Testis (tissue), 3 donors: ENCODE measurements around the gene TSPAN11. TPM values are rescaled to one million over a fixed set of nuclear protein-coding genes. Genes with fewer than 3 reads are reported as not detected.

Experiments
- DNase-seq: peaks from one replicate; pipeline ENCODE4 v3.0.0-alpha.2; 2019
- H3K27ac ChIP-seq, 2 donors: fragments of 200-600 bp; sonication (generic); one replicate each; pipeline ENCODE4 v1.5.1; 2019
- H3K27me3 ChIP-seq: fragments of 200-600 bp; sonication (generic); one replicate; pipeline ENCODE4 v1.5.1; 2019
- H3K36me3 ChIP-seq: fragments of 200-600 bp; sonication (generic); one replicate; pipeline ENCODE4 v1.5.1; 2017; ENCODE audit warnings: low read depth; ENCODE audit errors: missing control alignments
- H3K4me1 ChIP-seq: fragments of 200-600 bp; sonication (generic); one replicate; pipeline ENCODE4 v1.5.1; 2019
- H3K4me3 ChIP-seq, 2 donors: fragments of 200-600 bp; sonication (generic); one replicate each; pipeline ENCODE4 v1.5.1; 2017 to 2019
- H3K9me3 ChIP-seq: fragments of 200-600 bp; sonication (generic); one replicate; pipeline ENCODE4 v1.5.1; 2017
- CTCF ChIP-seq, 3 experiments: fragments of 450-650 bp in 2 of 3; fragments of 200-600 bp in 1 of 3; sonication (generic) in 1 of 3; IDR thresholded peaks; one replicate each; pipeline ENCODE4 v1.5.1; 2016 to 2019; ENCODE audit warnings: antibody characterized with exemption in 3 of 3, mild to moderate bottlenecking in 2 of 3, moderate library complexity in 1 of 3
- POLR2A ChIP-seq: fragments of 450-650 bp; IDR thresholded peaks from one replicate; pipeline ENCODE4 v1.6.1; 2017; ENCODE audit warnings: antibody characterized with exemption, mild to moderate bottlenecking, moderate library complexity
- WGBS, 2 donors: methylation state at CpG; one replicate each; pipeline ENCODE4 v1.1.5; 2018; 5-methylcytosine and 5-hydroxymethylcytosine counted together
- intact Hi-C: fragments of 100-400 bp; cut with DNase I; formaldehyde crosslinking; loops from one replicate; pipeline ENCODE4 v1.15.1; 2023; ENCODE audit warnings: low total_unique reads
- polyA plus RNA-seq: library from polyadenylated mRNA; stranded (reverse); fragments of 350-450 nt; fragmentation: Illumina TruSeq; extraction: RNeasy Lipid Tissue Mini Kit (QIAGEN cat#74804); gene quantifications from one replicate; pipeline ENCODE4 v1.2.3, GENCODE V29; 2014; ENCODE audit warnings: low read depth, low replicate concordance; ENCODE audit not compliant: insufficient read depth
- total RNA-seq, 2 donors: library from RNA; depleted of rRNA; stranded (reverse); fragments of >200 nt; gene quantifications; one replicate each; pipeline ENCODE4 v1.2.3, GENCODE V29; 2016

Gene TSPAN11
- total and polyA plus RNA-seq, 3 donors from 2014 or later: 2.4 to 2.7 (median 2.7) TPM

GRCh38 chr12:31004666-31005065, 78.1 kb downstream of the TSPAN11 start:
- WGBS, 2 donors: 93 to 96% methylated on average over 5 of the region's 5 CpGs
- H3K27ac ChIP-seq: no peak overlapping the region
- intact Hi-C loops: no loop called here
- TF ChIP-seq CTCF (IDR thresholded peaks at IDR 0.05): no peak
- no peak for TF ChIP-seq POLR2A
- H3K27me3 ChIP-seq: no peaks in the 10 kb centered on the region
- no peak for DNase-seq
- H3K9me3 ChIP-seq: no peaks in the 10 kb centered on the region
- H3K36me3 ChIP-seq: no peaks in the 10 kb centered on the region
- H3K4me1 ChIP-seq: no peaks in the 10 kb centered on the region
- H3K4me3 ChIP-seq: no peak overlapping the region

GRCh38 chr12:31005256-31005943, 78.9 kb downstream of the TSPAN11 start:
- Histone ChIP-seq H3K9me3 (no peaks in the 10 kb centered on the region), H3K27me3 (no peaks in the 10 kb centered on the region), H3K4me3 (no peak overlapping the region), H3K36me3 (no peaks in the 10 kb centered on the region), H3K27ac (no peak overlapping the region), H3K4me1 (no peaks in the 10 kb centered on the region)
- TF ChIP-seq CTCF (IDR thresholded peaks at IDR 0.05) (no peak), POLR2A (no peak)
- no peak for DNase-seq
- WGBS, 2 donors: 92 to 93% methylated on average over 11 to 15 of the region's 15 CpGs
- intact Hi-C loops: no loop called here

- 79 to 89% methylated on average over 2 to 4 of the region's 4 CpGs for WGBS, 2 donors
- TF ChIP-seq POLR2A (no peak), CTCF (IDR thresholded peaks at IDR 0.05) (no peak)
- Histone ChIP-seq H3K27ac (no peak overlapping the region), H3K9me3 (no peaks in the 10 kb centered on the region), H3K36me3 (no peaks in the 10 kb centered on the region), H3K4me3 (no peak overlapping the region), H3K27me3 (no peaks in the 10 kb centered on the region), H3K4me1 (no peaks in the 10 kb centered on the region)
- intact Hi-C loops: no loop called here
- no peak for DNase-seq
These were observed 79.4 kb downstream of the TSPAN11 start for GRCh38 chr12:31005944-31006361.

- WGBS, 2 donors: 93 to 95% methylated on average over 9 of the region's 9 CpGs
- Histone ChIP-seq H3K27ac (no peak overlapping the region), H3K4me3 (no peak overlapping the region), H3K27me3 (no peaks in the 10 kb centered on the region), H3K36me3 (no peaks in the 10 kb centered on the region), H3K4me1 (no peaks in the 10 kb centered on the region), H3K9me3 (no peaks in the 10 kb centered on the region)
- DNase-seq: no peak
- intact Hi-C loops: no loop called here
- TF ChIP-seq CTCF (IDR thresholded peaks at IDR 0.05) (no peak), POLR2A (no peak)
These were observed 80.0 kb downstream of the TSPAN11 start for GRCh38 chr12:31006416-31007152.
